ENCODE results near the gene LCE1F. TPM values are rescaled to one million over a fixed set of nuclear protein-coding genes. Genes with fewer than 3 reads are reported as not detected.

Gene LCE1F
- total RNA-seq, 1 donor: not detected

DNA sequence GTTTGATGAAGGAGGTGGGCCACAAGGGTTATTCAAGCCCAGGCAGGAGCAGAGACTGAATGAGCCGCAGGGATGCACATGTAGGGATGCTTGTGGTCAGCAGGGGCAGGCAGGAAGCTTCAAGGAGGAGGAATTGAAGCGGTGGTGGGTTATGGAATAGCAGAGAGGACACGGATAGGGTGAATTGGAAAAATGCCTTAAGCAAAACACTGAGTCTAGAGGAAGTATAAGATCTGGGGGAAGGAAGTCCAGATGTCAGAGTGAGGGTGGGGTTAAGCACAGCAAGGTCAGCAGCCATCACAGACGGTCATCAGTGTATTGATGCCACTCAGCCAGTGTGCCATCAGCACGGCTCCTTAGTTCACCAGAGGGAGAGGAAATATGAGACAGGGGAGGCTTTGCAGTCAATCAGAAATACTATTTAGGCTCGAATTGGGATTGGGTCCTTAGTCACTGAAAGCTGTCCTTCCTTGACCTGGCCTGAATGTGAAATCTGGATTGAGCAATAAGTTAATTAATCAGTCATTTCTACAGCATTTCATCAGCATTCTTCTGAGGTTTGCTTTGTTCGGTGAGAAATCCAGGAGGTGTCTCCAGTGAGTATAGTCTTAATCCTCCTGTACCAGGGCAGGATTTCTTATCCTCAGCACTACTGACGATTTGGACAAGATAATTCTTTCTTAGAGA lies 6.0 kb upstream of the LCE1F start:
- Histone ChIP-seq H4K20me1 (ENCODE audit: insufficient read depth, low read length) (no peaks in the 10 kb centered on the region), H3K27ac (ENCODE audit: low read depth, low read length) (no peak overlapping the region), H3K9me3 (ENCODE audit: low read depth, low read length) (no peaks in the 10 kb centered on the region), H3K79me2 (ENCODE audit: insufficient read depth, low read length) (no peaks in the 10 kb centered on the region), H3K4me3 (ENCODE audit: insufficient read depth, low read length) (no peak overlapping the region), H3K4me1 (ENCODE audit: insufficient read depth, low read length) (no peaks in the 10 kb centered on the region), H3K36me3 (ENCODE audit: insufficient read depth, low read length) (no peaks in the 10 kb centered on the region), H2AFZ (ENCODE audit: low read length) (no peak overlapping the region), H3K4me2 (ENCODE audit: insufficient read depth, low read length) (no peak overlapping the region), H3K27me3 (ENCODE audit: insufficient read depth, low read length) (no peaks in the 10 kb centered on the region)
- TF ChIP-seq, protein P1, sequence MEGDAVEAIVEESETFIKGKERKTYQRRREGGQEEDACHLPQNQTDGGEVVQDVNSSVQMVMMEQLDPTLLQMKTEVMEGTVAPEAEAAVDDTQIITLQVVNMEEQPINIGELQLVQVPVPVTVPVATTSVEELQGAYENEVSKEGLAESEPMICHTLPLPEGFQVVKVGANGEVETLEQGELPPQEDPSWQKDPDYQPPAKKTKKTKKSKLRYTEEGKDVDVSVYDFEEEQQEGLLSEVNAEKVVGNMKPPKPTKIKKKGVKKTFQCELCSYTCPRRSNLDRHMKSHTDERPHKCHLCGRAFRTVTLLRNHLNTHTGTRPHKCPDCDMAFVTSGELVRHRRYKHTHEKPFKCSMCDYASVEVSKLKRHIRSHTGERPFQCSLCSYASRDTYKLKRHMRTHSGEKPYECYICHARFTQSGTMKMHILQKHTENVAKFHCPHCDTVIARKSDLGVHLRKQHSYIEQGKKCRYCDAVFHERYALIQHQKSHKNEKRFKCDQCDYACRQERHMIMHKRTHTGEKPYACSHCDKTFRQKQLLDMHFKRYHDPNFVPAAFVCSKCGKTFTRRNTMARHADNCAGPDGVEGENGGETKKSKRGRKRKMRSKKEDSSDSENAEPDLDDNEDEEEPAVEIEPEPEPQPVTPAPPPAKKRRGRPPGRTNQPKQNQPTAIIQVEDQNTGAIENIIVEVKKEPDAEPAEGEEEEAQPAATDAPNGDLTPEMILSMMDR (IDR thresholded peaks at IDR 0.05; ENCODE audit: extremely low read depth, low read depth, low read length): no peak
- DNase-seq (ENCODE audit: insufficient read length, low spot score, missing footprints): no peak

DNA sequence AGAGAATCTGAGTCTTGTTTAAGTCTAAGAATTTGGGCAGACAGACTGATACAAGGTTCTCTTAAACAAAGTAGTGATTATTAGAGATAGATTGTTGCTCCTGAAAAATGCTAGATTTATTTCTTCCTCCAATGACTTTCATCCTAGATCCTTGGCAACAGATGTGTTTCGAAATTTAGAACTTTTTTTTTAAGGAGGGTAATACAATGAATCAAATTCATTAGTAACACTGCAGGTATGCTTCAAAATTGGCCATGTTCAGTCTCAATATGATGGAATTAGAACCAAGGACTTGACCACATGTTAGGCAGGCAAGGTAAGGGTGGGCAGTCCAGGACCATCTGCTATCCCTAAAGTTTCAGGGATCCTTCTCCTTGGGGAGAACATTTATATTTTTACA lies 4.5 kb upstream of the LCE1F start:
- Histone ChIP-seq H2AFZ (ENCODE audit: low read length) (no peak overlapping the region), H3K9me3 (ENCODE audit: low read depth, low read length) (no peaks in the 10 kb centered on the region)

DNA sequence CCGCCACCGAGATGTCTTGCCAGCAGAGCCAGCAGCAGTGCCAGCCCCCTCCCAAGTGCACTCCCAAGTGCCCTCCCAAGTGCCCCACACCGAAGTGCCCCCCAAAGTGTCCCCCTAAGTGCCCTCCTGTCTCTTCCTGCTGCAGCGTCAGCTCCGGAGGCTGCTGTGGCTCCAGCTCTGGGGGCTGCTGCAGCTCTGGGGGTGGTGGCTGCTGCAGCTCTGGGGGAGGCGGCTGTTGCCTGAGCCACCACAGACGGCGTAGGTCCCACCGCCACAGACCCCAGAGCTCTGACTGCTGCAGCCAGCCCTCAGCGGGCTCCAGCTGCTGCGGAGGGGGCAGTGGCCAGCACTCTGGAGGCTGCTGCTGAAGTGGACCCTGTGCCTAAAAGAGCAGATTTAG lies 1.4 kb downstream of the LCE1F start:
- no peak overlapping the region for H3K4me3 ChIP-seq (ENCODE audit: insufficient read depth, low read length)

More for the DNA sequence above, 4.5 kb upstream of the LCE1F start:
- Histone ChIP-seq H3K4me3 (ENCODE audit: insufficient read depth, low read length) (no peak overlapping the region), H3K27me3 (ENCODE audit: insufficient read depth, low read length) (no peaks in the 10 kb centered on the region), H3K4me1 (ENCODE audit: insufficient read depth, low read length) (no peaks in the 10 kb centered on the region), H3K27ac (ENCODE audit: low read depth, low read length) (no peak overlapping the region), H3K79me2 (ENCODE audit: insufficient read depth, low read length) (no peaks in the 10 kb centered on the region), H3K36me3 (ENCODE audit: insufficient read depth, low read length) (no peaks in the 10 kb centered on the region), H4K20me1 (ENCODE audit: insufficient read depth, low read length) (no peaks in the 10 kb centered on the region), H3K4me2 (ENCODE audit: insufficient read depth, low read length) (no peak overlapping the region)
- DNase-seq (ENCODE audit: insufficient read length, low spot score, missing footprints): no peak
- TF ChIP-seq, protein P1 (IDR thresholded peaks at IDR 0.05; ENCODE audit: extremely low read depth, low read depth, low read length): no peak

DNA sequence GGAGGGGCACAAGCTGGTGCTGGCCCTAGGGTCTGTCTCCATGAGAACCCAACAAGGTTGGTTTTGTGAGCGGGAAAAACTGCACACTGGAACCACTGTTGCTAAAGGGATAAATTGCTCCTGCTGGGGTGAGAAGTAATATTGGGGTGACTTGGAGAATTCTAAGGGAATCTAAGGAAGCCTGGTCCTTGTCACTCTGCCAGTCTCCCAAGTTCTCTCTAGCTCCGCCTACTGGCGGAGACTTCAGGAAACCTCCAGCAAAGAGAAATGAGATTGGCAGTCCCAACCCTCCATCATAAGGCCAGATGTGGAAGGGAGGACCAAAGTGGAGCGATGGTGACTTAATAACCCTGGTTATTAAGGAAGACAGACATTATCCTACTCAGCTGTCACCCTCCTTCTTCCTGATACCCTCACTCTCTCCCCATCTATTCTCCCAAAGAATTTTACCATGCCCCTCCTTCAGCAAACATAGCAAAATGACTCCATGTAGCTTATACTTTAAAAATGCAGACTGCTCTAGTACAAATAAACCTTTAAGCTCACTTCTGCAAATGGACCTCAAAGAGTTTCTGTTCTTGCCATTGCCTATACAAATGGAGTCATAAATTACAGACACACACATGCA lies 2.7 kb downstream of the LCE1F start:
- no peak overlapping the region for H3K27ac ChIP-seq (ENCODE audit: low read depth, low read length)
- H3K4me1 ChIP-seq (ENCODE audit: insufficient read depth, low read length): no peaks in the 10 kb centered on the region
- H2AFZ ChIP-seq (ENCODE audit: low read length): no peak overlapping the region
- H3K36me3 ChIP-seq (ENCODE audit: insufficient read depth, low read length): no peaks in the 10 kb centered on the region
- DNase-seq (ENCODE audit: insufficient read length, low spot score, missing footprints): no peak
- no peak overlapping the region for H3K4me2 ChIP-seq (ENCODE audit: insufficient read depth, low read length)
- TF ChIP-seq, protein P1 (IDR thresholded peaks at IDR 0.05; ENCODE audit: extremely low read depth, low read depth, low read length): peak; percentile 43
- no peaks in the 10 kb centered on the region for H3K9me3 ChIP-seq (ENCODE audit: low read depth, low read length)
- H4K20me1 ChIP-seq (ENCODE audit: insufficient read depth, low read length): no peaks in the 10 kb centered on the region
- H3K4me3 ChIP-seq (ENCODE audit: insufficient read depth, low read length): no peak overlapping the region
- no peaks in the 10 kb centered on the region for H3K79me2 ChIP-seq (ENCODE audit: insufficient read depth, low read length)
- no peaks in the 10 kb centered on the region for H3K27me3 ChIP-seq (ENCODE audit: insufficient read depth, low read length)

More for the DNA sequence above, 1.4 kb downstream of the LCE1F start:
- no peaks in the 10 kb centered on the region for H3K79me2 ChIP-seq (ENCODE audit: insufficient read depth, low read length)
- H2AFZ ChIP-seq (ENCODE audit: low read length): no peak overlapping the region
- no peaks in the 10 kb centered on the region for H3K27me3 ChIP-seq (ENCODE audit: insufficient read depth, low read length)
- no peaks in the 10 kb centered on the region for H3K4me1 ChIP-seq (ENCODE audit: insufficient read depth, low read length)
- no peak overlapping the region for H3K4me2 ChIP-seq (ENCODE audit: insufficient read depth, low read length)
- H4K20me1 ChIP-seq (ENCODE audit: insufficient read depth, low read length): no peaks in the 10 kb centered on the region
- DNase-seq (ENCODE audit: insufficient read length, low spot score, missing footprints): no peak
- H3K27ac ChIP-seq (ENCODE audit: low read depth, low read length): no peak overlapping the region
- TF ChIP-seq, protein P1 (IDR thresholded peaks at IDR 0.05; ENCODE audit: extremely low read depth, low read depth, low read length): no peak
- no peaks in the 10 kb centered on the region for H3K9me3 ChIP-seq (ENCODE audit: low read depth, low read length)
- H3K36me3 ChIP-seq (ENCODE audit: insufficient read depth, low read length): no peaks in the 10 kb centered on the region
